GM18520 (cell line): ENCODE data around the gene THSD4.
"Not testable (repeated sequence)": the region's sequence is repeated elsewhere in the genome, so short reads cannot be mapped to it uniquely, and the experiment has no call there.

ENCODE experiments used
- ATAC-seq: cut with Tn5 transposase; IDR thresholded peaks from one replicate; pipeline ENCODE4 v1.9.1; 2021; ENCODE audit not compliant: unreplicated experiment

Gene THSD4

DNA sequence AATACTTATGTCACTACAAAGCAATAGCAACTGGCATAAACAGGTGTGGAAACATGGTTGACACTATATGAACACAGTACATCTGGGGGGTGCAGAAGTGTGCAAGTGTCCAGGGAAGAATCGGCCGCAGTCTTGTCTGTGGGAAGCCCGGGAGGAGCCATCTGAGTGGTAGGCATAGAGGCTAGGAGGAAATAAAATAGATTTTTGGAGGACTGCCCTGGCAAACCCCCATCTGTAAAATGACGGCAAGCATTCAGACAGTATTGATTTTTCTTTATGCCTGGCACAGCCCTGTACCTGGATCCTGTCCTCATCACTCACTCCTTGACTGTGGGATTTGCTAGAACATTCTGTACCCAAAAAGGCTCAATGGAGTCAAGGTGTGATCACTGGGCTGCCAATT is 31.3 kb downstream of the THSD4 start:
- ATAC-seq = no peak

DNA sequence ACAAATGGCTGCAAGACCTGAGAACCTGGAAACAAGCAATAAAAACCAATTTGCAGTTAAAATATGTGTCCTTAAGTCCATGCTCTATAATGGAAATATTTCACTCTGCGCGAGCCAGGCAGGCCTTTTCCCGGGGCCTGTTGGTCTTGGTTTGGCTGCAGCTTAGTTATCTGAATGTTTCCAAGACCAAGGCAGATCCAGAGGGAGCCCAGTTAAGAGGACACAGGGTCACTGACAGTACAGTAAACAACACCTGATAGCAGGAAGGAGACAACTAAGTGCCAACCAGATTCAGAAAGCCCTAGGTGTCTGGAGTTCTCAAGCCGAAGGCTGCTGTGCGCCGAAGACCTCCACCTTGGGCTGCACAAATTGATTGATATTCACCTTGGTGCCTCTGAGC is 32.8 kb downstream of the THSD4 start:
- ATAC-seq = no peak

DNA sequence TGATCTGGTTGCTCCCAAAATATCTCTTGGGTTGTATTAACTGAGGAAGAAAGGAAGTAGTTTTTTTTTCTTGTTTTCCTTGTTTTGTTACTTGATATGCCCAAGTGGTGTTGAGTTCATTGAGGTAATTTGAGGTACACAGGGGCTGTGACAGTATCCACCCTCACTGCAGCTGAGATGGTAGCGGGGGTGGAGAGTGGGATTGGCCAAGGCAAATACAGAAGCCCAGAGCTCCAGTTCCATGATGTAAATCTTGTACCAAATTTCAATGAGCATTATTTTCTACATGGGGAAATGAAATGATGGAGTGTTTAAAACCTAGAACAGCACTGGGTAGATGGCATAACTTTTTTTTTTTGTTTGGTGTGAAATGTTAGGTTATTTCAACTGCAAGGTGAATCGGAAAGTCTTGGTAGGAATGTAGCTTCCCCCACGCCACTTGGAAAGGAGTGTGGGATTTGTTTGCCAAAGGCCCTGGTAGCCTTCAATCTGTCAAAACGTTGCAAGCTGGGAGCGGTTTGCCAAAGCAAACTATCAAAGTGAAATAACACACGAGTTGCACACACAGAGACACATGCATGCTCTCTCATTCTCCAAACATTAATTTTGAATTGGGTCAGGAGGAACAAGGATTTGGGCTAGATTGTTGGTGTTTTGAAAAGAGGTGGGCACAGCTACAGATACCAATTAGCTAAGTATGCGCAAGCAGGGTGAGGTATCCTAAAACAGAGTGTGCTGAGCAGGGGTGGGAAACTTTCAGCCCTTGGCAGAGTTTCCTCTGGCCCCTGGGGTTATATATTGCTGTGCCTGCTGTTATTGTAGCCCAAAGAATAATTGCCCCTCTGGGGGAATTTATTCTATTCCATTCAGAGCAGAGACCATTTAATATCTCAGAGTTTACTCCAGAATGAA is 34.6 kb downstream of the THSD4 start:
- no peak for ATAC-seq

DNA sequence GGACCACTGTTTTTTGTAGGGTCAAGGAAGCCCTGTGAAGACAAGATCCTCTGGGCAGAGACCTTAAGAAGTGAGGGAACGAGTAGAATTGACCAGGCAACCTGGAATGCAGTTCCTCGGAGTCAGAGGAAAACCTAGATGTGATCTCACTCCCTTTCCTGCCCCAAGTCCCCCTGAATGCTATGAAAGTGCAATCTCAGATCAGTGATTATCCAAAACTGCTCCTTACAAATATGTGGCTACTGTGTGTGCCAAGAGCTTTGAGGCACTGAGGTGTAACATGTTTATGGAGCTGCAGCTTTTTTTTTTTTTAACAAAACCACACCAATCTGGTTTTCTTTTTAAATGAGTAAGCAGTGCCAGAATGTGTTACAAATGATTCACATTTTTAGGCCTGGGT is 35.8 kb downstream of the THSD4 start:
- no peak for ATAC-seq

DNA sequence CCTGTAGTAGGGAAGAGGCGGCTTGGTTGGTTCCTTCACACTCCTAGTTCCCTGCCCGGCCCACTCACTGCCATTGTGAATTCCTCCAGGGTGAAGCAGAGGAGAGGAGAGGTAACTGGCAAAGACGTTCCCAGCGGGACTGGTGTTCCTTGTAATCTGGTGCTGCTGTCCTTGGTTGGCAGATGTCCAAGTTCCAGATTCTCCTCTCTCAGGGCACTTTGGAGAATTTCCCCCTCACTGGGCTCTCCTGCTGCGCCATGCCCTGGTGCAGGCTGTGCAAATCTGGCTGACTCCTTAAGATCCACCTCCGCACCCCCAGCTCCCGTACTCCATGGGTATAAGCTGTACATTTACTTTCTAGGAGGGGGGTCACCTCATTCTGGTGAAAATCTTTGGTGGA is 37.3 kb downstream of the THSD4 start:
- no peak for ATAC-seq

DNA sequence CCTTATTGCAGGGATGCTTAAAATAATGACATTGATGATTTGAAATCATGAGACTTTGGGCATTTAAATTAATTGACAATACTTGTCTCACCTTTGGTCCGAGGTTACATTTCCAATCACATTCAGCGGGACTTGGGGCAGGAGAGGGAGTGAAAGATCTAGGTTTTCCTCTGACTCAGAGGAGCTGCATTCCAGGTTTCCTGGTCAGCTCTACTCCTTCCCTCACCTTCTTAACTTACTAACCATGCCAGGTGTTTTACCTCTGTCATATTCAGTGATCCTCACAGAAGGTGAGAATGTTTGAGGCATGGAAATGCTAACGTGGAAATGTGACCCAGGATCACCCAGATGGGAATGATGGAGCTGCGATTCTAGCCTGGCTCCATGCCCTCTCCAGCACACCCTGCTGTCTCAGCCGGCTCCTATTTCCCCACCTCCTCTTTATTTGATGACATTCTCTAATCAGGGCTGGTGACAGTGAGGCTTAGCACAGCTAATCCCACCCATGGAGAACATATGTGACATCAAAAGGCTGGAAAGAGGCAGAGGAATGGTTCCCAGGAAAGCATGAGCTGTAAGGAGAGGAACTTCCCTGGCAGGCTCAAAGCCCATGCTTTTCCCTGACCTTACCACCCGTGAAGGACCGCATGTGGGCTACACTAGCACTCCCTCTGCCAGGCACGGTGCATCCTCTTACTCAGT is 38.7 kb downstream of the THSD4 start:
- no peak for ATAC-seq

DNA sequence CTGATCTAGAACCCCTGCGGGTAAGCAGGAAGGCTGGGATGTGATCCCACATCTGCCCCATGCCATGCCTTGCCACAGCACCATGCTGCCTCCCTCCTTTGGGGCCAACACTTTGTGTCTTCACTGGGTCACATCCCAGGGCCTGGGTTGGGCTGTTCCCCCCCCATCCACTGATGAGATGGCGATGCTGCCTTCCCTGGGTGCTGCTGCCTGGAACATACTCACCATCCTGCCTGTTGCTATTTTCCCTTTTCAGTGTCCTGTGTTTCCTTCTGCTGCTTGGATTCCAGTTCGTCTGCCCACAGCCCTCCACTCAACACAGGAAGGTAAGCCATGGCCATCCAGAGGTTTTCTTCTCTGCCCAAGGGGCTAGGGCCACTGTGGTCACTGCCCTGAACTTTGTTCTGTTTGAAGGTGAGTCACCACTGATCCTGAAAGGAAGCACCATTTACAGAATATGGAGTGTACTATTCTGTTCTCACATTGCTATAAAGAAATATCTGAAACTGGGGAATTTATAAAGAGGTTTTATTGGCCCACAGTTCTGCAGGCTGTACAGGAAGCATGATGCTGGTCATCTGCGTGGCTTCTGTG is 39.4 kb downstream of the THSD4 start:
- ATAC-seq = no peak

DNA sequence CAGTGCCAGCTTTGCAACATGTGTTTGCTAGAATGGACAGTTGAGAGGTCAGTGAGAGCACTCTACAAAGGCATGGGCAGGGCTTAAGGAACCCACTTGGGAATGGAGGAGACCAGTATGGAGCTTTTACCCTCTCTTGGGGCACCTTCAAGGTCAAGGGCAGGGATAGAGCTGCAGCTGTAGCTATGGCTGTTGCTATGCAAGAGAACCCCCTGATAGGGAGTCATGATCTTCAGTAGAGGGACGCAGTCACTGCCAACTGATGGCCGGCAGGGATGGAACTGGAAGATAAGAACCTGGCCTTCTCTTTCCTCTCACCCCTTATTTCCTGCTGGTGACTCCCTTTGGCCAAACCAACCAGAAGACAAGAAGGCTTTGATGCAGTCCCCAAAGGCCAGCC is 40.3 kb downstream of the THSD4 start:
- ATAC-seq = no peak

DNA sequence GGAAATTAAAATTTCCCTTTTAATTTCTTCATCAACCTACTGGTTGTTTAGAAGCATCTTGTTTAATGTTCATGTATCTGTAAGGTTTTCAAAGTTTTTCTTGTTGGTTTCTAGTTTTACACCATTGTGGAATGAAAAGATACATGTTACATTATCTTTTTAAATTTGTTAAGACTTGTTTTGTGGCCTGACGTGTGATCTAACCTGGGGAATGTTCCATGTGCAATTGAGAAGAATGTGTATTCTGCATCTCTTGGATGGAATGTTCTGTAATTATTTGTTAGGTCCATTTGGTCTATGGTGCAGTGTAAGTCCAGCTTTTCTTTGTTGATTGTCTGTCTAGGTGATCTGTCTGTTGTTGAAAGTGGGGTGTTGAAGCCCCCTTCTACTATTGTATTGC is 45.7 kb downstream of the THSD4 start:
- no peak for ATAC-seq

DNA sequence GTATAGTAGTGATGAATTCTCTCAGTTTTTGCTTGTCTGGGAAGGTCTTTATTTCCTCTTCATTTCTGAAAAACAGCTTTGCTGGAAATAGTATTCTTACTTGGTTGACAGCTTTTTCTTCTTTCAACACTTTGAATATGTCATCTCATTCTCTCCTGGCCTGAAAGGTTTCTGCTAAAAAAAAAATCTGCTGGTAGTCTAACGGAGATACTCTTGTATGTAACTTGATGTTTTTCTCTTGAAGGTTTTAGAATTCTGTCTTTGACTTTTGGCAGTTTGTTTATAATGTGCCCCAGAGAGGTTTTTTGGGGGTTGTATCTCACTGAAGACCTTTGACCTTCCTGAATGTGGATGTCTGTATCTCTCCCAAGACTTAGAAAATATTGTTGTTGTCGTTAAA is 47.0 kb downstream of the THSD4 start:
- no peak for ATAC-seq

DNA sequence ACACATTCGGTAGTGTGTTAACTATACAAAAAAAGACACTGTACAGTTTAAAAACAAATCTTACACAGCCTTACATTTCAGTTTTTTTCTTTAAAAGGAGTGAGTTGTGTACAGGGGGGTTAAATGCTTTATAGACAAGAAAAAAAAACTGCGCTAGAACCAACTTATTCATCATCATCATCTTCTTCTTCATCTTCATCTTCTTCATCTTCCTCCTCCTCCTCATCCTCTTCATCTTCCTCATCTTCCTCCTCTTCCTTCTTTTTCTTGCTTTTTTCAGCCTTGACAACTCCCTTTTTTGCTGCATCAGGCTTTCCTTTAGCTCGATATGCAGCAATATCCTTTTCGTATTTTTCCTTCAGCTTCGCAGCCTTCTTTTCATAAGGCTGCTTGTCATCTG is 49.3 kb downstream of the THSD4 start:
- not testable (repeated sequence) for ATAC-seq

DNA sequence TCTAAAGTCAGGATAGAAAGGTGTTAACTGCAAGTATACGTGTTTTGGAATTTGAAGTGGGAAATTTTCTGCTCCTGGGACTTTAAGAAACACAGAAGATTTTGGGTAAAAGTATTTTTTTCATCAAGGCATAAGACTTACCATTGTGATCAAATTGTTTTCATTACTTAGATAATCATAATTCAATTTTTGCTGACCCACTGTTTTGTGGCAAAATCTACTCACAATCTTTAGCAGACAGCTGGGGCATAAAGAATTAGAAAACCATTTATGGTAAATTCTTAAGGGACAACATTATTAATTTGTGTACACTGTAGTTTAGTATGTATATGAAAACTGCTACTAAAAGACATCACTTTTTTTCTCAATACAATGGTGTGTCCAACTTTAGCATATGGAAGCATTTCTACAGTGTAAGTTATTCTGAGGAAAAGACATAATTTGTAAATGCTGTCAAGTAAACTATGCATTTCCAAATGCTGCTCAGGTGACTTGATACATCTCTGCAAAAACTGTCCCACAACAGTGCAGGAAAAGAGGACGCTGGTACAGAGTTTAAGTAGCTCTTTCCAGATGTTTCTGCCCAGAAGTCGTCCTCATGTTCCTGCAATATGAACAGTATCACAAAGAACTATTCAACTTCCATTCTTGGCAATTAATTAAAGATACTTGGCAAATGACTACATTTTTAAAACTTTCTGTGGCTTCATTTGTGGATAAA is 52.3 kb downstream of the THSD4 start:
- no peak for ATAC-seq

DNA sequence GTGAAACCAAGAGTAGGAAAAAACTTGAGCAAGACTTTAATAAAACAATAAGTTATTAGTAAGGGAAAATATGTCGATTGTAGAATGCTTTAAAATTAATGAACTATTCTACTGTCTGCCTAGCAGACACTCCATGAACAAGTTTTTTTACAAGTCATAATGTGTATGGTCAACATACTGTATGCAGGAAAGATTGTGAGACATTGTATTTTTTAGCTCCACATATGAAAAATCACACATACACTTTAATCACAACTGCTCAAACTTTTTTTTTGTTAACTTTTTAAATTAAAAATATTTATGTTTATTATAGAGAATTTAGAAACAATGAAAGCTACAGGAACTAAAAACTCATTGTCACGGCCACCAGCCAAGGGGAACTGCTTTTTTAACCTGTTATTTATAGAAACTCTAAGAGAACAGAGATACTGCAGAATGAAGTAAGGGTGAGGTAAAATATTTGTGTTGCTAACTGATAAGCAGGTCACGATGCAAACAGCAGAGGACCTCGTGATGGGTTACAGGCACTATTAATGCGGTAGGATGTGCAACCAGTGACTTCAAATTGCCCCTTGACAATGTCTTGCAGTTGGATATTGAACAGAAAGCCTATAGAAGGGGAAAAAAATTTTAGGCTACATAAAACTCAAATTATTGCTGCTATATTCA is 53.0 kb downstream of the THSD4 start:
- no peak for ATAC-seq

DNA sequence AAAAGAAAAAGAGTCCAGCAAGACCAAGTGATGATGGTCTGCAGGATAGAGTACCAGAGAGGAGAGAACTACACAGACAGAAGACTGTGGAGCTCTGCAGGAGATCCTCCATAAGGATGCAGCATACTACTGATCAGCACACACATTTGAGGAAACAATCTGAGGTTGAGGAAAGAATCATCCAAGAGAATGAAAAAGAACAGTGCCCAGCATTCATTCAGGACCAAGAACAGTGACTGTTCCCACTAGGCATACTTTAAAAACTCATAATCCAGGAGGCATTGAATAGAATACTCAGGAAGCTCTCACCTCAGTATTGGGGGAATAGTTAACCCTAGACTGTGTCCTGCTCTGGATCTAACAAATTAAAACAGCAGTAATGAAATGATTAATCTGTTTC is 54.9 kb downstream of the THSD4 start:
- ATAC-seq = no peak

DNA sequence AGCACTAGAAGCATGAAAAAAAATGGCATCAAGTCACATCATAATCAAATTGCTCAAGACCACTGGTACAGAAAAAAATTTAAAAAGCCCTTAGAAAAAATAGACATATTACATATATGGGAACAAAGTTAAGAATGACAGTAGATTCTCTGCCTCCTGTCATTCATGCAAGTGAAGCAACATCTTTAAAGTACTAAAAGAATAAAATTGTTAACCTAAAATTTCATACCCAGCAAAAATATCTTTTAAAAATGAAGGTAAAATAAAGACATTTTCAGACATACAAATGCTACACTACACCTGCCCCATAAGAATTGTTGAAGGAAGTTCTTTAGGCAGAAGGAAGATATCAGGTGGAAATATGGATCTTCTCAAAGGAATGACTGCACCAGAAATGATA is 55.9 kb downstream of the THSD4 start:
- ATAC-seq = no peak

DNA sequence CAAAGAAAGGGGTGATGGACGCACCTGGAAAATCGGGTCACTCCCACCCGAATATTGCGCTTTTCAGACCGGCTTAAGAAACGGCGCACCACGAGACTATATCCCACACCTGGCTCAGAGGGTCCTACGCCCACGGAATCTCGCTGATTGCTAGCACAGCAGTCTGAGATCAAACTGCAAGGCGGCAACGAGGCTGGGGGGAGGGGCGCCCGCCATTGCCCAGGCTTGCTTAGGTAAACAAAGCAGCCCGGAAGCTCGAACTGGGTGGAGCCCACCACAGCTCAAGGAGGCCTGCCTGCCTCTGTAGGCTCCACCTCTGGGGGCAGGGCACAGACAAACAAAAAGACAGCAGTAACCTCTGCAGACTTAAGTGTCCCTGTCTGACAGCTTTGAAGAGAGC is 59.1 kb downstream of the THSD4 start:
- not testable (repeated sequence) for ATAC-seq

DNA sequence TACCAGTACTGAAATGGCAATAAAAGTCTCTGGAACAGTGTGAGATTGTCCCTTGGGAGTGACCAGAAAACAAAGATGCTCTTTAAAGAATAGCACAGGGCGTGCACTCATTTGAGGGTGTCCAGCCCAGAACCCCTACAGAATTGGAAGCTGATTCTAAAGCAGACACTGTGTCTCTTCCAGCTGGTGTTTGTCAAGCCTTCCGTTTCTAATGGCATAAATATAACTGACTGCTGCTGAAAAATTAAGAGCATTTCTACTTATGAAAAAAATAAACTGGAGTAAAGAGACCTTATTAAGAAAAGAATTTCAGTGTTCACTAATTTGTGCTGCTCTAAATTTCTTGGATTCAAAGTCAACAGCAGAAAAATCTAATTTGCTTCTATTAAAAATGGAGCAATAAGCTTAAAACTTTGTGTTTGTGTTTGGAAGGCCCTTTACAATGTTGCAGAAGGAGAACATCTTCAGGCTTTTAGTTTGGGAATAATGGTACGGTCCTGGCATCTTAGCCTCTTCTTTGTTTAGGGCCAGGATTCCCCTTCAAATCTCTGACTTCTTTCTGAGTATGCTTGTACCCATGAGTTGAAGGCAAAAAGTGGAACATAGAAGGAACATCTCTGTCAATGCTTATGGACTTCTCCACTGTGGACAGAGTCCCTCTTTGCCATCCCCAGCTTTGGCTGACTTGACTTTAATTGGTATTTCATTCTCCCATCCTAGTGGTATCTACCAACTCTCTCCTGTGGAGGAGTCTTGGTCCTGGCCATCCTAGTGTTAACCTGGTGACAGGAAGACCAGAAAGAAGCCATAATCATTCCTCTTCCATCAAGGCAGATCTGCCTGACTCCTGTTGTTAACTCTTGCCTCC is 65.9 kb downstream of the THSD4 start:
- ATAC-seq = no peak

DNA sequence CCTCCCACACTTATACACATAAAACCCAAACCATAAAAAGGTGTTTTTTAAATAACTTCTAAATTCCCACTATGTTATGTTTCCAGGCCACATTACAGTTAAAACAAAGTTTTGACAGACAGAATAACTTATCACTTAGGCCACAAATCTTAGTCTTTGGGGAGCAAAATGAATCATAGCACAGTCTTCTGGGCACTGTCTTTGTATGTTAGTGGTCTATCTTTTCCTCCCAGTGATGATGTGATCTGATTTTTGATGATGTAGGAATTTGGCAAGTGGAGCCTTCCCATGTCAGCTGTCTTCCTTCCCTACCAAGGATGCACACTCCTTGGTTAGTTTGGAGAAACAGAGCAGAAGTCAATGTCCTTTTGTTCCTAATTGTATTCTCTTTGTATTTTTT is 67.3 kb downstream of the THSD4 start:
- no peak for ATAC-seq

DNA sequence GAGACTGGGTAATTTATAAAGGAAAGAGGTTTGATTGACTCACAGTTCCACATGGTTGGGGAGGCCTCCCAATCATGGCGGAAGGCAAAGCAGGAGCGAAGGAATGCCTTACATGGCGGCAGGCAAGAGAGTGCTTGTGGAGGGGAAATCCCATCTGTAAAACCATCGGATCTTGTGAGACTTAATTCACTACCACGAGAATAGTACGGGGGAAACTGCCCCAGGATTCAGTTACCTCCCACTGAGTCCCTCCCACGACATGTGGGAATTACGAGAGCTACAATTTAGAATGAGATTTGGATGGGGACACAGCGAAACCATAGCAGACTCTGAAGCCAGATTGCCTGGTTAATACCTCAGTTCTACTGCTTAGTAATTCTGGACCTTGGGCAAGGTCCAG is 67.8 kb downstream of the THSD4 start:
- ATAC-seq = no peak

DNA sequence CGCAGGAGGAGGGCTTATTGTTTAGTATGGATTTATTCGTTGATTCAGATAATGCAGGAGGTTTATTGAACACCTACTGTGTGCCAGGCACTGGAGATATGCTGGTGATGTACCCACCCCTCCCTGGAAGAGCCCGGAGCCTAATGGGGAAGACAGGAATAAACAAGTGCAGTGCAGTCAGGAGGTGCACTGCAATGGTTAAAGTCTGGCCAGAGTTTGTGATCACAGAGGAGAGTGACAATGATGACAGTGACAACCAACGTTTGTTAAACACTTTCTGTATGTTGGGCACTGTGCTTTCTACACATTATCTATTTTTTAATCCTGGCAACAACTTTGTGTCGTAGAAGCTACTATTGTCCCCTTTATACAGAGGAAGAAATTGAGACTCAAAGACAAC is 70.4 kb downstream of the THSD4 start:
- no peak for ATAC-seq
